Neural cell (in vitro differentiated cells): ENCODE measurements around the gene ITPK1.

Experiments
- EP300 ChIP-seq: fragments of 450-650 bp; conservative IDR thresholded peaks from 2 replicates; pipeline ENCODE4 v1.6.1; 2014; ENCODE audit warnings: antibody characterized with exemption, mild to moderate bottlenecking, moderate library complexity; ENCODE audit not compliant: poor library complexity, severe bottlenecking
- EZH2 ChIP-seq: fragments of 200-600, 300-800 bp; shearing (Covaris generic), sonication (generic); IDR thresholded peaks from 2 replicates; pipeline ENCODE4 v1.6.1; 2014; ENCODE audit warnings: antibody characterized with exemption, low read length, borderline replicate concordance, mild to moderate bottlenecking; ENCODE audit not compliant: insufficient read depth, poor library complexity, severe bottlenecking
- MXI1 ChIP-seq: fragments of 450-650 bp; conservative IDR thresholded peaks from 2 replicates; pipeline ENCODE4 v1.6.1; 2014; ENCODE audit warnings: antibody characterized with exemption, mild to moderate bottlenecking; ENCODE audit not compliant: poor library complexity, severe bottlenecking
- POLR2AphosphoS5 ChIP-seq: IDR thresholded peaks from 2 replicates; pipeline ENCODE4 v1.6.1; 2012
- RAD21 ChIP-seq: fragments of 450-650 bp; conservative IDR thresholded peaks from 2 replicates; pipeline ENCODE4 v1.6.1; 2014; ENCODE audit warnings: antibody characterized with exemption, mild to moderate bottlenecking, moderate library complexity
- SMC3 ChIP-seq: fragments of 450-650 bp; conservative IDR thresholded peaks from 2 replicates; pipeline ENCODE4 v1.6.1; 2014; ENCODE audit warnings: antibody characterized with exemption, mild to moderate bottlenecking, moderate library complexity; ENCODE audit not compliant: poor library complexity
- TF ChIP-seq, protein P1 (sequence below): fragments of 450-650 bp; IDR thresholded peaks from 2 replicates; pipeline ENCODE4 v1.5.1; 2014; ENCODE audit warnings: antibody characterized with exemption, mild to moderate bottlenecking, moderate library complexity; ENCODE audit not compliant: poor library complexity, severe bottlenecking
- TF ChIP-seq, protein P2 (sequence below): IDR thresholded peaks from 2 replicates; pipeline ENCODE4 v1.6.1; 2012; ENCODE audit warnings: borderline replicate concordance

DNA sequence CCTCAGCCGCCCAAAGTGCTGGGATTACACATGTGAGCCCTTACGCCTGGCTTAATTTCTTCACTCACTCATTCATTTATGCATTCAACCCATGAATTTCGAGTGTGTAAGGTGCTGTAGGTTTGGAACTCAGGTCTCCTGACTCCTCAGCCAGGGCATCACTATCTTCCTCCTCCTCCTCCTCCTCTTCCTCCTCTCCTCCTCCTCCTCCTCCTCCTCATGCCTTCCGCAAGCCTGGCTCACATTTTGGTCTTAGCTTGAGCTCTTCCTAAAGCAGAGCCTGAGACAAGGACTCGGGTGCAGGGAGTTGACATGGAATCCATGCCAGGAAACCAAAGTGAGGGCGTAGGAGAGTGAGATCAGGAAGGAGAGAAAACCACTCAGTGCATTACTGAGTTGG is 213.5 kb downstream of the ITPK1 start:
- no peak for TF ChIP-seq EZH2
- TF ChIP-seq, protein P1, sequence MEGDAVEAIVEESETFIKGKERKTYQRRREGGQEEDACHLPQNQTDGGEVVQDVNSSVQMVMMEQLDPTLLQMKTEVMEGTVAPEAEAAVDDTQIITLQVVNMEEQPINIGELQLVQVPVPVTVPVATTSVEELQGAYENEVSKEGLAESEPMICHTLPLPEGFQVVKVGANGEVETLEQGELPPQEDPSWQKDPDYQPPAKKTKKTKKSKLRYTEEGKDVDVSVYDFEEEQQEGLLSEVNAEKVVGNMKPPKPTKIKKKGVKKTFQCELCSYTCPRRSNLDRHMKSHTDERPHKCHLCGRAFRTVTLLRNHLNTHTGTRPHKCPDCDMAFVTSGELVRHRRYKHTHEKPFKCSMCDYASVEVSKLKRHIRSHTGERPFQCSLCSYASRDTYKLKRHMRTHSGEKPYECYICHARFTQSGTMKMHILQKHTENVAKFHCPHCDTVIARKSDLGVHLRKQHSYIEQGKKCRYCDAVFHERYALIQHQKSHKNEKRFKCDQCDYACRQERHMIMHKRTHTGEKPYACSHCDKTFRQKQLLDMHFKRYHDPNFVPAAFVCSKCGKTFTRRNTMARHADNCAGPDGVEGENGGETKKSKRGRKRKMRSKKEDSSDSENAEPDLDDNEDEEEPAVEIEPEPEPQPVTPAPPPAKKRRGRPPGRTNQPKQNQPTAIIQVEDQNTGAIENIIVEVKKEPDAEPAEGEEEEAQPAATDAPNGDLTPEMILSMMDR = no peak
- TF ChIP-seq EP300 = no peak
- no peak for TF ChIP-seq POLR2AphosphoS5
- TF ChIP-seq RAD21 = no peak
- TF ChIP-seq SMC3 = no peak
- TF ChIP-seq MXI1 = no peak
- TF ChIP-seq, protein P2, sequence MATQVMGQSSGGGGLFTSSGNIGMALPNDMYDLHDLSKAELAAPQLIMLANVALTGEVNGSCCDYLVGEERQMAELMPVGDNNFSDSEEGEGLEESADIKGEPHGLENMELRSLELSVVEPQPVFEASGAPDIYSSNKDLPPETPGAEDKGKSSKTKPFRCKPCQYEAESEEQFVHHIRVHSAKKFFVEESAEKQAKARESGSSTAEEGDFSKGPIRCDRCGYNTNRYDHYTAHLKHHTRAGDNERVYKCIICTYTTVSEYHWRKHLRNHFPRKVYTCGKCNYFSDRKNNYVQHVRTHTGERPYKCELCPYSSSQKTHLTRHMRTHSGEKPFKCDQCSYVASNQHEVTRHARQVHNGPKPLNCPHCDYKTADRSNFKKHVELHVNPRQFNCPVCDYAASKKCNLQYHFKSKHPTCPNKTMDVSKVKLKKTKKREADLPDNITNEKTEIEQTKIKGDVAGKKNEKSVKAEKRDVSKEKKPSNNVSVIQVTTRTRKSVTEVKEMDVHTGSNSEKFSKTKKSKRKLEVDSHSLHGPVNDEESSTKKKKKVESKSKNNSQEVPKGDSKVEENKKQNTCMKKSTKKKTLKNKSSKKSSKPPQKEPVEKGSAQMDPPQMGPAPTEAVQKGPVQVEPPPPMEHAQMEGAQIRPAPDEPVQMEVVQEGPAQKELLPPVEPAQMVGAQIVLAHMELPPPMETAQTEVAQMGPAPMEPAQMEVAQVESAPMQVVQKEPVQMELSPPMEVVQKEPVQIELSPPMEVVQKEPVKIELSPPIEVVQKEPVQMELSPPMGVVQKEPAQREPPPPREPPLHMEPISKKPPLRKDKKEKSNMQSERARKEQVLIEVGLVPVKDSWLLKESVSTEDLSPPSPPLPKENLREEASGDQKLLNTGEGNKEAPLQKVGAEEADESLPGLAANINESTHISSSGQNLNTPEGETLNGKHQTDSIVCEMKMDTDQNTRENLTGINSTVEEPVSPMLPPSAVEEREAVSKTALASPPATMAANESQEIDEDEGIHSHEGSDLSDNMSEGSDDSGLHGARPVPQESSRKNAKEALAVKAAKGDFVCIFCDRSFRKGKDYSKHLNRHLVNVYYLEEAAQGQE = no peak
